OCI-LY1 (cell line): ENCODE measurements around the gene ZNF497.

Experiments
- EZH2 ChIP-seq: fragments of 200-600 bp; sonication (generic), shearing (Covaris generic); IDR thresholded peaks from 2 replicates; pipeline ENCODE4 v1.8.0; 2017; ENCODE audit warnings: borderline replicate concordance, mixed run types, mild to moderate bottlenecking, antibody characterized with exemption, low read length, moderate library complexity, mixed read lengths
- TF ChIP-seq, protein P1 (sequence below): fragments of 200-600 bp; sonication (generic), shearing (Covaris generic); IDR thresholded peaks from 2 replicates; pipeline ENCODE4 v1.5.1; 2017; ENCODE audit warnings: mild to moderate bottlenecking, antibody characterized with exemption, low read length, moderate library complexity, mixed read lengths

DNA sequence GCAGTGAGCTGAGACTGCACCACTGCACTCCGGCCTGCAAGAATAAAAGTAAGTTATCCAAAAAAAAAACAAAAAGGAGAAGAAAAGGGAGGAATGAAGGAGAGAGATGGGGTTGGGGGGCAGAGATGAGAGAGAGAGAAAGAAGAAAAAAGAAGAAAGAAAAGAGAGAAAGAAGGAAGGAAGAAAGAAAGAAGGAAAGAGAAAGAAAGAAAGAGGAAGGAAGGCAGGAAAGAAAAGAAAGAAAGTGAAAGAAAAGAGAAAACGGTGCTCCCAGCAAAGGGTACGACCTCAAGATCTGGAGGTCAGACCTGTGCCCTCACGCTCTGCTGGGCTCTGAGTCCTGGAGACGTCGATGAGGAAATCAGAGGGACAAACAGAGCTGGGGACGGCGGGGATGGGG, 13.0 kb downstream of the ZNF497 start:
- TF ChIP-seq, protein P1, sequence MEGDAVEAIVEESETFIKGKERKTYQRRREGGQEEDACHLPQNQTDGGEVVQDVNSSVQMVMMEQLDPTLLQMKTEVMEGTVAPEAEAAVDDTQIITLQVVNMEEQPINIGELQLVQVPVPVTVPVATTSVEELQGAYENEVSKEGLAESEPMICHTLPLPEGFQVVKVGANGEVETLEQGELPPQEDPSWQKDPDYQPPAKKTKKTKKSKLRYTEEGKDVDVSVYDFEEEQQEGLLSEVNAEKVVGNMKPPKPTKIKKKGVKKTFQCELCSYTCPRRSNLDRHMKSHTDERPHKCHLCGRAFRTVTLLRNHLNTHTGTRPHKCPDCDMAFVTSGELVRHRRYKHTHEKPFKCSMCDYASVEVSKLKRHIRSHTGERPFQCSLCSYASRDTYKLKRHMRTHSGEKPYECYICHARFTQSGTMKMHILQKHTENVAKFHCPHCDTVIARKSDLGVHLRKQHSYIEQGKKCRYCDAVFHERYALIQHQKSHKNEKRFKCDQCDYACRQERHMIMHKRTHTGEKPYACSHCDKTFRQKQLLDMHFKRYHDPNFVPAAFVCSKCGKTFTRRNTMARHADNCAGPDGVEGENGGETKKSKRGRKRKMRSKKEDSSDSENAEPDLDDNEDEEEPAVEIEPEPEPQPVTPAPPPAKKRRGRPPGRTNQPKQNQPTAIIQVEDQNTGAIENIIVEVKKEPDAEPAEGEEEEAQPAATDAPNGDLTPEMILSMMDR = no peak
- no peak for TF ChIP-seq EZH2
